ENCODE results near the gene ORM1.

Gene ORM1

GRCh38 chr9:114362394-114362793 lies 39.5 kb downstream of the ORM1 start:
- DNase-seq (ENCODE audit: low read depth in 2 of 3, low spot score in 1 of 3), result no peak

- DNase-seq (ENCODE audit: low read depth in 2 of 3, low spot score in 1 of 3), result no peak
These were observed 40.5 kb downstream of the ORM1 start for GRCh38 chr9:114363424-114363823.

- no peak for DNase-seq (ENCODE audit: low read depth in 2 of 3, low spot score in 1 of 3)
These were observed 41.5 kb downstream of the ORM1 start for GRCh38 chr9:114364134-114365041.

DNA sequence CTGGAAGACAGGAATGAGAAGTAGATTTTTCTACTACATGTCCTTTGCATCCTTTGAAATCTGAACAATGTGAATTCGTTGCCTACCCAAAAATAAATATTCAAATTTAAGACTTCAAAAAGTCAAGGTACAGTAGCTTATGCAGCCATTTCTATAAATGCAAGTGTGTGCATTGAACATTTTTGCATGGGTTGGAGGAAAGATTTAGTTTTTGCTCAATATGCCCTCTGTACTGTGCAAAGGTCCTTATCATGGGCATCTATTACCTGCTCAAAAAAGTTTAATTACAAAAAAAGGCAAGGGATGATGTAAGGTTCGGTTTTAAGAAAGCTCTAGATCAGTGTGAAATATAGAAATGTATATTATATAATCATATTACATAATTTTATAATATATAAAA lies 42.3 kb downstream of the ORM1 start:
- no peak for DNase-seq (ENCODE audit: low read depth in 2 of 3, low spot score in 1 of 3)

- no peak for DNase-seq (ENCODE audit: low read depth in 2 of 3, low spot score in 1 of 3)
These were observed 43.6 kb downstream of the ORM1 start for GRCh38 chr9:114366334-114367128.

DNA sequence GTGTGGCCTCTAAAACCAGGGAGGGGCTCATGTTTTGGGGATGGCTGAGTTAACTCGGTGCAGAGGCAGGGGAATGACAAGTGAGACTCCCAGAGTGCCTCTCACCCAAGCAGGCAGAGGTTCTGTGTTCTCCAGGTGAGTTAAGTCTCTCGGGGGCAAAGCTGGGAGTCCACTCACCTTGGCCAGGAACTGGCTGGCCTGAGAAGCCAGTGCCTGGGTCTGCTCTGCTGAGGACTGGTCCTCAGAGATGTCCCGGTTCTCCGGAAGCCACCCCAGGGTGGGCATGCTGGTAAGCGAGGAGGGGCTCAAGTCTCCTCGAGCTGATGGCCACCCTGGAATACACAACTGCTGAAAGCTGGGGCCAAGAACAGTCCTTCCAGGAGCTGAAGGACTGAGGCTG lies 44.5 kb downstream of the ORM1 start:
- no peak for DNase-seq (ENCODE audit: low read depth in 2 of 3, low spot score in 1 of 3)

- DNase-seq (ENCODE audit: low read depth in 2 of 3, low spot score in 1 of 3), result no peak
These were observed 45.1 kb downstream of the ORM1 start for GRCh38 chr9:114367772-114368569.

GRCh38 chr9:114369216-114370130 lies 46.6 kb downstream of the ORM1 start:
- no peak for DNase-seq (ENCODE audit: low read depth in 2 of 3, low spot score in 1 of 3)

DNA sequence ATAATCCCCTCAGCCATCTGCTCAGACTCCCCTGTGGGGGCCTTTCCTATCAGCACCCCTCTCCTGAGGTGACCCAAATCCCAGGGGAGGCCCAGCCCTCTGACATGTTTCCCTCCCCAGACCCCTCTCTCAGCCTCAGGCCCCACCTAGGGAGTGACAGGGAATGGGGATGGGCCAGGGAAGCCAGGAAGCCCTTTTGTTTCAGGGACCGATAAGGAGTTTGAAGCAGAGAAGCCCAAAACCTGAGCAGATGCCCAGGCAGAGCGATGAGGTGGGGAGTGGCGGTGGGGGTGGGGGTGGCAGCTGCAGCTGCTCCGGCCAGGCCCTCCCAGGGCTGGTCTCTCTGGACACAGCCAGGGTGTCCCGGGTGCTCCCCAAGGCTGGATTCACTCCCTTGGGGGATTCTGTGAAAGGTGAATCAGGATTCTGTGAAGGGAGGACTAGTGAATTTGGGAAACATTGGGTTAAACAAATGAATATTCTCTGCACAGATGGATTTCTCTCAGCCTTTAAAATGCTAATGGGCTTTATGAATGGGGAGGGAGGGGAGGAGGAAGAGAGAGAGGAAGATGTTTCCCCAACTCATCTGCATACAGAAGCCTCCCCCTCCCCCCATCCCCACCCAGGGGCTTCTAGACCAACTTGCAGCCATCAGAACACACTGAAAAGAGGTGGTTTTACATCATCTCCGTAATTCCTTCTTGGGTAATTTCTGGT lies 47.5 kb downstream of the ORM1 start:
- DNase-seq (ENCODE audit: low read depth in 2 of 3, low spot score in 1 of 3), result no peak

DNA sequence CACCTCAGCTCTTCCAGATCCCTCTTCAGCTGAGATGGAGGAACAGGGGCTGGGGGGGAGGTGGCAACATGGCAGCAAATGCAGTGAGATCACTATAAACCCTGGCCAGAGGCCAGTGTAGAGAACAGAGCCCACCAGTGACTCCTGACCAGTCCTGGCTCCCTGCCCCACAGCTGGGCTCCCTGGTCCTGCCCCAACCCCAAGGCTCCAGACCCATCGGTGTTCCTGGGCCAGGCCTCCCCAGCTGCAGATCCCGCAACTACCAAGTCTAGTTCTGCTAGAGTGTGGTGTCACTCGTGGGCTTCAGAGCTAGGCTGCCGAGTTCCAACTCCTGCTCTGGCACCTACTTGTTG lies 48.0 kb downstream of the ORM1 start:
- DNase-seq (ENCODE audit: low read depth in 2 of 3, low spot score in 1 of 3), result no peak

DNA sequence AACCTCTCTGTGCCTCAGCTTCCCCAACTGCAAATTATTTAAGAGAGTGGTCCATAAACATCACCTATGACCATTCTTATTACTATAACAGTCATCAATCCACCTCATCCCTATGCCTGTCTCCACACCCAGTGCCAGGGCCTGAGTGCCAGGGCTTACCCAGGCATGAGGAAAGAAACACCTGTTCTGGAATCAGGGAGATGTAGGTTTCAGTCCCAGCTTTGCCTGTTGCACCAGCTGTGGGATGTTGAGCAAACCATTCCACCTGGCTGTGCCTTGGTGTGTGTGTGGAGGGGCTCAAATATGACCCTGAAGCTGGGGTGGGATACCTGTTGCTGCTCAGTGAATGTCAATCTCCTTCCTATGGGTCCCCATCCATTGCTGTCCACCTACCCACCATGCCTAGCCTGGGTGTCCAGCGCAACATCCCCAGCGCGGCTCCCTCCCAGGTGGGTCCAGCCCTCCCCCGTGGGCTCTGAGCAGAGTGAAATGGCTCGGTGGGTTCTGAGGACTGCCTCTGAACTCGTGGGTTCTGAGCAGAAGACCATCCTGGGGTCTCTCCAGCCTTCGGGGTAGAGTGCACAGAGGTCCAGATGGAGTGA lies 48.5 kb downstream of the ORM1 start:
- no peak for DNase-seq (ENCODE audit: low read depth in 2 of 3, low spot score in 1 of 3)

GRCh38 chr9:114371973-114372917 lies 49.3 kb downstream of the ORM1 start:
- no peak for DNase-seq (ENCODE audit: low read depth in 2 of 3, low spot score in 1 of 3)

DNA sequence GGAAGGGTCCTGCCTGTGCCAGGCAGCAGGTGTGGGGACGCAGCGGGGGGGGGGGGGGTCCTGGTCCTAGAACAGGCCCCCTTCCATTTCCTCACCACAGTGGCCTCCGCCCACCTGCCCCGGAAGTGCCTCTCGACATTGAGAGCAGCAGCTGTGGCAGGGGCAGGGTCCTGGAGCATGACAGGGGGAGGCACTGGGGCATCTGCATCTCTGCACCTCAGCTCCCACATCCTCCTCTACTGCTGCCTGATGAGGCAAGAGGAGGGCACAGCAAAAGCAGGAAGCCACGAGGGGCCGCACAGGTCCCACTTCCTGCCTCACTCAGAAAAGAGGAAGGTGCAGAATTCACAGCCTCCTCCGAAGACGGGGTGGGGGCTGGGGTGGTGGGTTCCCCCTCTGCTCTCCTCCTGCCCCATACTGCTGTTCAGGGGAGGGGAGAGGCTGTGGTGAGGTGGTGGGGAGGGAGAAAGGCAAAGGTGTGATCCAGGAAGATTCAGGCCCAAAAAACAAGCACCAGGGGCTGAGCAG lies 50.1 kb downstream of the ORM1 start:
- peak; percentile 62 to 74 (median 66) for DNase-seq (ENCODE audit: low read depth in 2 of 3, low spot score in 1 of 3)

DNA sequence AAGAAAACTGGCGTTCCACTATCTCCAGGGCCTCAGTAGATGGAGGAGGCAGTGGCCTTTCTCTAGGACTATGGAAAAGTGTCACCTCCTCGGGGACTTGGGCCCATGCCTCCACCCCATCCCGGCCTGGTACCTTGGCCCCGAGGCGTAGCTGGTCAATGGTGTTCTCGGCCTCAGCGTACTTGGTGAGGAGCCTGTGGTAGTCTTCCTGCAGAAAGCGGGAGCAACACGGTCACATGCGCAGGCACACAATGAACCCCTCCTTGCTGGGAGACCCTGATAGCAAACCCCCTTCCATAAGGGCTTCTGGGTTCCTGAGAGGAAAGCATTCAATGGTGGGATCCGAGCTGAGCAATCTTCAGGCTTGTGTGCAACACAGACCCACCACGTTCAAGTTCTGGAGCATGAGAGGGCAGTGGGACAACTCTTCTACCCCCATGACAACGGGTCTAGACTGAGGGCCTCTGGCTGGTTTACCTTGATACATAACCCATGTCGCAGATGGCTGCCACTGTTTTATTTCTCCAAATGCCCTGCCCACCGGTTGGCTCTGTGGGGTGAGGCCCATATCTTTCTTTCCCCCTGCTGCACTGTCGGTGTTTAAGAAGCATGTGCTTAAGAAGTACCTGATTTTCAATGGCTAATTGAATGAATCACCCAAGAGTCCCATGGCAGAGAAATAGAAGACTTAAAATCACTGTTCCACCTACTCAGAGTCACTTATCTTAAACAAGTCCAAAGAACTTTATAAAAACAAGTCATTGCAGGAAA lies 51.2 kb downstream of the ORM1 start:
- no peak for DNase-seq (ENCODE audit: low read depth in 2 of 3, low spot score in 1 of 3)

DNA sequence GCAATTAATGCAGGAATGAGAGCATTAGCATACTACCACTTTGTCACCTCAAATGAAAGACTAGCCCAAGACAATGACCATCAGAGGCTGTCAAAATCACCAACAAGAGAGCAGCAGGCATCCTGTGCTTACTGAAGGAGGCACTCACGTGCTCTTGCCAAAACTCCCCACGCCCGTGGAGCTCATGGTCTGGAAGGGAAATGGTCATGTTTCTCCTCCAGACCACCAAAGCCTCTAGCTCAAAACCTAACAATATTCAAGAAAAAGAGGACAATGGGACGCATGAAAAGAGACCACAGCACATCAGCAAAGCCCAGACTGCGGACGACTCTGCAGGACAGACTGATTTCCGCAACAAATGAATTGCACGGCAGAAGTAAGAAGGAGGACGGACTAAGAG lies 52.0 kb downstream of the ORM1 start:
- DNase-seq (ENCODE audit: low read depth in 2 of 3, low spot score in 1 of 3), result no peak

GRCh38 chr9:114375386-114376175 lies 52.7 kb downstream of the ORM1 start:
- DNase-seq (ENCODE audit: low read depth in 2 of 3, low spot score in 1 of 3), result no peak
